ENCODE data around the gene TTC39B.

DNA sequence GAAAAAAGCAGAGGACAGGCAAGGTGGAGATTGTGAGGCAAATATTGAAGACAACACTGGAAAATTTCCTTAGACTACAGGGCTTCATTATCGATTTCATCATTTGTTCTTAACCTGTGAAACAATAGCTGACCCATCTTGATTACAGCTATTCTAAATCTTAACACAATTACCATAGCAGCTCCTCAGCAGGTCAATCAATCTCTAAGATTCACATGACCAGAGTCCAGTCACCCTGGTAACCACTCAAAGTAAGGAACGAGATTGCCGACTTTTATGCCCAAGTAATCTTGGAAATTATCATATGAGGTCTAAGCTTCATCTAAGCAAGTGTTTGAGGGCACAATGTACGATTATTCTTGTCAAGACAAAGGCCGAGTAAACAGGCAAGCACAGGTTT lies 93.8 kb downstream of the TTC39B start:
- TF ChIP-seq, protein P1, sequence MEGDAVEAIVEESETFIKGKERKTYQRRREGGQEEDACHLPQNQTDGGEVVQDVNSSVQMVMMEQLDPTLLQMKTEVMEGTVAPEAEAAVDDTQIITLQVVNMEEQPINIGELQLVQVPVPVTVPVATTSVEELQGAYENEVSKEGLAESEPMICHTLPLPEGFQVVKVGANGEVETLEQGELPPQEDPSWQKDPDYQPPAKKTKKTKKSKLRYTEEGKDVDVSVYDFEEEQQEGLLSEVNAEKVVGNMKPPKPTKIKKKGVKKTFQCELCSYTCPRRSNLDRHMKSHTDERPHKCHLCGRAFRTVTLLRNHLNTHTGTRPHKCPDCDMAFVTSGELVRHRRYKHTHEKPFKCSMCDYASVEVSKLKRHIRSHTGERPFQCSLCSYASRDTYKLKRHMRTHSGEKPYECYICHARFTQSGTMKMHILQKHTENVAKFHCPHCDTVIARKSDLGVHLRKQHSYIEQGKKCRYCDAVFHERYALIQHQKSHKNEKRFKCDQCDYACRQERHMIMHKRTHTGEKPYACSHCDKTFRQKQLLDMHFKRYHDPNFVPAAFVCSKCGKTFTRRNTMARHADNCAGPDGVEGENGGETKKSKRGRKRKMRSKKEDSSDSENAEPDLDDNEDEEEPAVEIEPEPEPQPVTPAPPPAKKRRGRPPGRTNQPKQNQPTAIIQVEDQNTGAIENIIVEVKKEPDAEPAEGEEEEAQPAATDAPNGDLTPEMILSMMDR (IDR thresholded peaks at IDR 0.05; ENCODE audit: low read length): no peak
- TF ChIP-seq EZH2 (optimal IDR thresholded peaks at IDR 0.05; ENCODE audit: low read depth, low read length): no peak

Measured in MM.1S (cell line).